ENCODE measurements around the gene MEF2C.

MEF2C gene

DNA sequence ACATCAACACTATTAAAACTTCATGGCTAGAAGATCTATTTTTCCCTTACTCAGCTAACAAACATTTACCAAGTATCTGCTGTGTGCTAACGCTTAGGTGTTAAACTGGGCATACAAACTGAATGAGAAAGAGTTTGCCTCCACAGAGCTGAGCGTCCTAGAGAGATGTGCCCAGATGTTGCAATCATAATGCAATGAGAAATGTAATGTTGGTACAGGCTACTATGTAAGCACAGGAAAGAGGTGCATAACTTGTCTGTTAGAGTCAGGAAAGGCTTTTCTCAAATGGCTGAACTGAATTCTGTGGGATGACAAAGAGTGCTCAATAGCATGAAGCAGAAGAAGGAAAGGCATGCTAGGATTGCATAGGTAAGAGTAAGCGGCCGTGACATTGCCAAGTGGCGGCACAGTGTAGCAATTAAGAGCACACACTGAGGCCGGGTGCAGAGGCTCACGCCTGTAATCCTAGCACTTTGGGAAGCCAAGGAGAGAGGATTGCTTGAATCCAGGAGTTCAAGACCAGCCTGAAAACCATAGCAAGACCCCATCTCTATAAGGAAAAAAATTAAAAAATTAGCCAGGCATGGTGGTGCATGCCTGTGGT is 137.8 kb downstream of the MEF2C start:
- H3K4me3 ChIP-seq (ENCODE audit: low read length) = no peak overlapping the region
- TF ChIP-seq, protein P1, sequence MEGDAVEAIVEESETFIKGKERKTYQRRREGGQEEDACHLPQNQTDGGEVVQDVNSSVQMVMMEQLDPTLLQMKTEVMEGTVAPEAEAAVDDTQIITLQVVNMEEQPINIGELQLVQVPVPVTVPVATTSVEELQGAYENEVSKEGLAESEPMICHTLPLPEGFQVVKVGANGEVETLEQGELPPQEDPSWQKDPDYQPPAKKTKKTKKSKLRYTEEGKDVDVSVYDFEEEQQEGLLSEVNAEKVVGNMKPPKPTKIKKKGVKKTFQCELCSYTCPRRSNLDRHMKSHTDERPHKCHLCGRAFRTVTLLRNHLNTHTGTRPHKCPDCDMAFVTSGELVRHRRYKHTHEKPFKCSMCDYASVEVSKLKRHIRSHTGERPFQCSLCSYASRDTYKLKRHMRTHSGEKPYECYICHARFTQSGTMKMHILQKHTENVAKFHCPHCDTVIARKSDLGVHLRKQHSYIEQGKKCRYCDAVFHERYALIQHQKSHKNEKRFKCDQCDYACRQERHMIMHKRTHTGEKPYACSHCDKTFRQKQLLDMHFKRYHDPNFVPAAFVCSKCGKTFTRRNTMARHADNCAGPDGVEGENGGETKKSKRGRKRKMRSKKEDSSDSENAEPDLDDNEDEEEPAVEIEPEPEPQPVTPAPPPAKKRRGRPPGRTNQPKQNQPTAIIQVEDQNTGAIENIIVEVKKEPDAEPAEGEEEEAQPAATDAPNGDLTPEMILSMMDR (IDR thresholded peaks at IDR 0.05; ENCODE audit: insufficient read depth, low read depth, low read length, missing control alignments) = no peak
- no peak for DNase-seq (ENCODE audit: low read depth)

DNA sequence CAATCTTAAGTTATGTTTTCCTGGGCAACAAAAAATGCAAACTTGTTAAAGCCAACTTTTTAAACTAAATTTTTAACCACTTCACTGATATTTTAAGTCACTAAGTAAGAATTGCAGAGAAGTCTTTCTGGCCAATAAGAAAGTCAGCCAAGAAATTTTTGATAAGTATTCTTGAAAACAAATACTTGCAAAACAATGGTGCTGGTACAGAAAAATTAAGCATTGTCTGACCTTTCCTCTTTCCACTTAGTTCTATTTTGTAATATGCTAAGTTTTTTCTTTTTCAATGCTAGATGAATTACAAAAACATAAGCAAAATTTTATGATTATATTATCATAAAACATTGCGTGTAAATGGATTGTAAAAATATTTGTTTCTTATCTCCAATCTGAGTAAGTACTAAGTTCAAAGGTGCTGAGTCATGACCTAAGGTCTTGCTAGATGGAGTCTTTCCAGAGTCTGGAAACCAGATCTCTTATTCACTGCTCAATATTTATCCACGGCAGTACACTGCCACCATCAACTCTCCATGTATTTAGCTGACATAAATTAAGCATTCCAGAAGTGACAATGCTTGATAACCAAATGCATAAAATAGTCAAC is 139.7 kb downstream of the MEF2C start:
- DNase-seq (ENCODE audit: low read depth) = no peak
- TF ChIP-seq, protein P1 (IDR thresholded peaks at IDR 0.05; ENCODE audit: insufficient read depth, low read depth, low read length, missing control alignments) = no peak
- H3K4me3 ChIP-seq (ENCODE audit: low read length) = no peak overlapping the region

DNA sequence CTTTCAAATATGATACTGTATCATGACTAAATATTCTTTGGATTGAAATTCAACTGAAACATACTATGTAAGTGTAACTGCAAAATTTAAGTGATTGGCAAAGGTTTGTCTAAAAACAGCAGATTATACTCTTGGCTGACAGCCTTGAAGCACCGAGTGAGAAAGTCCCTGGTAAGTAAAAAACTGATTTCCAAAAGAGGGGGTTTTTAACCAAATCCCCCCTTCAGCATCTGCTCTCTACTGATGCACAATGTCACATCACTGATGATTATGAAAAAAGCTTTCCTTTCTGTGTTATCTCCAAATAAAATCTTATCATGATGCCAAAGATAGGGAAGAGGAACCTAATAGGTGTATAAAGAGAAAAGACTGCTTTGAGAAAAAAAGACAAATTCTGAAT is 141.0 kb downstream of the MEF2C start:
- DNase-seq (ENCODE audit: low read depth) = no peak
- TF ChIP-seq, protein P1 (IDR thresholded peaks at IDR 0.05; ENCODE audit: insufficient read depth, low read depth, low read length, missing control alignments) = no peak
- H3K4me3 ChIP-seq (ENCODE audit: low read length) = no peak overlapping the region

DNA sequence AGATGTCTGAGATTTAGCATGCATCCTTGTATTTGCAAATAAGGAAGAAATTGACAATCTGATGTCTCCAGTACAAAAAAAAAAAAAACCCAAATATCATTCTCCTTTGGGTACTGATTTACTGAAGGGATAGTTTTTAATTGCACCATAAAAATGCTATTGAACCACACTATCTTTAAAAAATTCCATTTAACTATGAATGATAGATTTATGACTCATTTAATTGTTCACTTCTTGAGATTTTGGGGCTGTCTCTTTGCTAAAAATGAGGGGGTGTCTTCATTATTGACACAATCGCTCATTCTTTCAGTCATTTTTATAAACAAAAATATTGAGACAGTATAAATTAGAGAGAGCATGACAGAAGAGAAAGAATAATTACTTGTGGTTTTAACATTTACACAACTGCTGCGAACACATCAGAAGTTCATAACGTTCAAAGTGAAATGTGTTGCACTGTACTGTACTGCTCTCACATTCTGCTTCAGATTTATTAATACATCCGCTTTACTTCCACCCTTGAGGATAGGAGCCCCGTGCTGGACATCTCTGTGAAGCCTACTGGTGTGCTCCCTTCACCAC is 142.3 kb downstream of the MEF2C start:
- TF ChIP-seq, protein P1 (IDR thresholded peaks at IDR 0.05; ENCODE audit: insufficient read depth, low read depth, low read length, missing control alignments) = no peak

DNA sequence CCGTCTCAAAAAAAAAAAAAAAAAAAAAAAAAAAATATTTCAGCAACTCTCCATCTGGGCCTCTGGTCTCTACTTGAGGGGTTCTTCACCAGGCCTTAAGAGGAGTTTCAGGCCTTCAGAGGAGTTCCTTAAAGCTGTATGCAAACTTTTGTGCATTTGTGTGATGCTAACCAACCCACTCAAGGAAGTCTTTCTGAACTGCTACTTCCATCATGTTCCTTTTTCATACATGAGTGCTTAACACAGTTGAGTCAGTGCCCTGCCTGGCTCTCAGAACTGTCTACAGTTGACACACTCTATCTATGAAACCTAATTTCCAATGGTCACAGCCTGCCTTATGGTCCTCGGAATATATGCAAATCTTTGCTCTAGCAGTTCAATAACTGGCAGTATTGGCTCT is 146.5 kb downstream of the MEF2C start:
- no peak for DNase-seq (ENCODE audit: low read depth)

More for the DNA sequence above, 142.3 kb downstream of the MEF2C start:
- no peak overlapping the region for H3K4me3 ChIP-seq (ENCODE audit: low read length)
- no peak for DNase-seq (ENCODE audit: low read depth)

DNA sequence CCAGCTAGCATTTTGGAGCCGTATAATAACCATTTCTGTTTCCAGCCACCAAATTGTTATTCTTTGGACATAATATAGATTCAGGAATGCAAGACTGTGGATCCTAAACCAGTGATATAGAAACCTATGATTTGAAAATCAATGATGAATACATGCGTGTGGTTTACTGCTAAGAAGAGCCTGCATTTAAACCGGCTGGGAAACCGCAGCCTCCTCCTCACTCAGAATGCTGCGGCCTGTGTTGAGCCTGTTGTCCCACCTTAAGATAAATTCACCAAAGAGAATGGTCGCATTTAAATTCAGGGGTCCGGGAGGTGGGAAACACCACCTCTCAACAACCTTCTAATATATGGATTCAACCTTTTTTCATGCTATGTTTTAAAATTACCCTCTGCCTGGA is 148.0 kb downstream of the MEF2C start:
- TF ChIP-seq, protein P1 (IDR thresholded peaks at IDR 0.05; ENCODE audit: insufficient read depth, low read depth, low read length, missing control alignments) = no peak
- H3K4me3 ChIP-seq (ENCODE audit: low read length) = no peak overlapping the region
- no peak for DNase-seq (ENCODE audit: low read depth)

More for the DNA sequence above, 146.5 kb downstream of the MEF2C start:
- no peak overlapping the region for H3K4me3 ChIP-seq (ENCODE audit: low read length)
- TF ChIP-seq, protein P1 (IDR thresholded peaks at IDR 0.05; ENCODE audit: insufficient read depth, low read depth, low read length, missing control alignments) = no peak

Data from epithelial cell of esophagus (primary cell).